ENCODE measurements around the gene SLC16A3.

Gene SLC16A3

DNA sequence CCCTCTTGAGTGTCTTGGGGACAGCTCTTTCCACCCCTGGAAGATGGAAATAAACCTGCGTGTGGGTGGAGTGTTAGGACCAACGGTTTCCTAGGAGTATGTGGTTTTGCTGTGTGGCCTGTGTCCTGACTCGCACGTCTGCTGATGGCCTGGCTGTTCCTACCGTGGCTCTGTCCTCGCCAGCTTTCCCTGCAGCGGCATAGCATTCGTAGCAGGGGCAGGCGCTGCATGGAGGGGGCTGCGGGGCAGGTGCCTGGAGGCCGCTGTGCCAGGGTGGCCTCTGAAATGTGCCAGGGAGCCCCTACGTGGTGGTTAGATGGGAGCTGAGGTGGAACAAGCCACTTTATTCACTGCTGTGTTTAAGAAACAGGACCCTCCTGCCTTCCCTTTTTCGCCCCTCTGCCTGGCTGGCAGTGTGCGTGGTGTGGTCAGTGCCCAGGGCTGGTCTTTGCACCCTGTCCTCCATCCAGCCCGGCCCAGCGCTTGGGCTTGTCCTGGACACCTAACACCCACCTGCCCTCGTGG lies 10.6 kb downstream of the SLC16A3 start:
- peak; percentile 47 to 56 for DNase-seq (ENCODE audit: low read depth in 1 of 2, low spot score in 1 of 2)
- TF ChIP-seq POLR2AphosphoS5 (IDR thresholded peaks at IDR 0.05; ENCODE audit: low read depth) (peak; percentile 6; the same call in 1 of the 2 replicates), SPI1 (IDR thresholded peaks at IDR 0.05; ENCODE audit: borderline replicate concordance, low read depth) (peak; percentile 13; the same call in 1 of the 2 replicates)
- TF ChIP-seq, protein P1, sequence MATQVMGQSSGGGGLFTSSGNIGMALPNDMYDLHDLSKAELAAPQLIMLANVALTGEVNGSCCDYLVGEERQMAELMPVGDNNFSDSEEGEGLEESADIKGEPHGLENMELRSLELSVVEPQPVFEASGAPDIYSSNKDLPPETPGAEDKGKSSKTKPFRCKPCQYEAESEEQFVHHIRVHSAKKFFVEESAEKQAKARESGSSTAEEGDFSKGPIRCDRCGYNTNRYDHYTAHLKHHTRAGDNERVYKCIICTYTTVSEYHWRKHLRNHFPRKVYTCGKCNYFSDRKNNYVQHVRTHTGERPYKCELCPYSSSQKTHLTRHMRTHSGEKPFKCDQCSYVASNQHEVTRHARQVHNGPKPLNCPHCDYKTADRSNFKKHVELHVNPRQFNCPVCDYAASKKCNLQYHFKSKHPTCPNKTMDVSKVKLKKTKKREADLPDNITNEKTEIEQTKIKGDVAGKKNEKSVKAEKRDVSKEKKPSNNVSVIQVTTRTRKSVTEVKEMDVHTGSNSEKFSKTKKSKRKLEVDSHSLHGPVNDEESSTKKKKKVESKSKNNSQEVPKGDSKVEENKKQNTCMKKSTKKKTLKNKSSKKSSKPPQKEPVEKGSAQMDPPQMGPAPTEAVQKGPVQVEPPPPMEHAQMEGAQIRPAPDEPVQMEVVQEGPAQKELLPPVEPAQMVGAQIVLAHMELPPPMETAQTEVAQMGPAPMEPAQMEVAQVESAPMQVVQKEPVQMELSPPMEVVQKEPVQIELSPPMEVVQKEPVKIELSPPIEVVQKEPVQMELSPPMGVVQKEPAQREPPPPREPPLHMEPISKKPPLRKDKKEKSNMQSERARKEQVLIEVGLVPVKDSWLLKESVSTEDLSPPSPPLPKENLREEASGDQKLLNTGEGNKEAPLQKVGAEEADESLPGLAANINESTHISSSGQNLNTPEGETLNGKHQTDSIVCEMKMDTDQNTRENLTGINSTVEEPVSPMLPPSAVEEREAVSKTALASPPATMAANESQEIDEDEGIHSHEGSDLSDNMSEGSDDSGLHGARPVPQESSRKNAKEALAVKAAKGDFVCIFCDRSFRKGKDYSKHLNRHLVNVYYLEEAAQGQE (IDR thresholded peaks at IDR 0.05; ENCODE audit: insufficient replicate concordance, low read depth): no peak
- TF ChIP-seq, protein P2, sequence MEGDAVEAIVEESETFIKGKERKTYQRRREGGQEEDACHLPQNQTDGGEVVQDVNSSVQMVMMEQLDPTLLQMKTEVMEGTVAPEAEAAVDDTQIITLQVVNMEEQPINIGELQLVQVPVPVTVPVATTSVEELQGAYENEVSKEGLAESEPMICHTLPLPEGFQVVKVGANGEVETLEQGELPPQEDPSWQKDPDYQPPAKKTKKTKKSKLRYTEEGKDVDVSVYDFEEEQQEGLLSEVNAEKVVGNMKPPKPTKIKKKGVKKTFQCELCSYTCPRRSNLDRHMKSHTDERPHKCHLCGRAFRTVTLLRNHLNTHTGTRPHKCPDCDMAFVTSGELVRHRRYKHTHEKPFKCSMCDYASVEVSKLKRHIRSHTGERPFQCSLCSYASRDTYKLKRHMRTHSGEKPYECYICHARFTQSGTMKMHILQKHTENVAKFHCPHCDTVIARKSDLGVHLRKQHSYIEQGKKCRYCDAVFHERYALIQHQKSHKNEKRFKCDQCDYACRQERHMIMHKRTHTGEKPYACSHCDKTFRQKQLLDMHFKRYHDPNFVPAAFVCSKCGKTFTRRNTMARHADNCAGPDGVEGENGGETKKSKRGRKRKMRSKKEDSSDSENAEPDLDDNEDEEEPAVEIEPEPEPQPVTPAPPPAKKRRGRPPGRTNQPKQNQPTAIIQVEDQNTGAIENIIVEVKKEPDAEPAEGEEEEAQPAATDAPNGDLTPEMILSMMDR (IDR thresholded peaks at IDR 0.05; ENCODE audit: insufficient read depth, low read length): no peak
- no peak overlapping the region; the same call in 1 of the 2 replicates for H3K4me3 ChIP-seq (replicated peaks; ENCODE audit: insufficient read depth, low read length)
- H3K27ac ChIP-seq (replicated peaks): peak overlapping the region; percentile 91
- H3K27me3 ChIP-seq (ENCODE audit: insufficient read depth, poor library complexity, severe bottlenecking): no peaks in the 10 kb centered on the region

DNA sequence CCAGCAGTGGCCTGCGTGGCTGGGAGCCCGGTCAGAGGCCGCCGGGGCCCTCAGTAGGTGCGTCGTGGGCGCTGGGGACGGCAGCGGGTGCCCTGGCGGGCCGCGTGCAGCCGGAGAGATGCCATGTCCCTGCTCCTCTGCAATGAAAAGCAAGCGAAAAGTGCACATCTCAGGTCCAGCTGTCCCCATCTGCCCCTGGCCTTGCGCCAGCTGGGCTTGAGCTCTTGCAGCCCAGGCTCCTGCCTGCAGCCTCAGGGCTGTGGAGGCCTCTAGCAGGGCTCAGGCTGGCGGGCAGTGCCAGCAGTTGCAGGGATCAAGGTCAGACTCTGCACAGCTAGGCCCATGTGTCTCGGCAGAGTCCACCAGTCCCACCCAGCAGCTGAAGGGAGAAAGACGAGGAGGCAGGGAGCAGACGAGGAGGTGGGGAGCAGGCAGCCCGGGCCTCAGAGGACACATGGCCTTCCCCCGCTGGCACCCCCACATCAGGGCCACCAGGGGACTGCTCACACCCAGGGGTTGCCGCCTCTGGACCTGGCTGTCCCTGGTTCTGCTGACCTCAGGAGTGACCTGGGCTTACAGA lies 11.2 kb downstream of the SLC16A3 start:
- no peak overlapping the region for H3K4me3 ChIP-seq (replicated peaks; ENCODE audit: insufficient read depth, low read length)
- peak; percentile 39; the same call in 1 of the 2 replicates for TF ChIP-seq POLR2AphosphoS5 (IDR thresholded peaks at IDR 0.05; ENCODE audit: low read depth)
- TF ChIP-seq, protein P1 (IDR thresholded peaks at IDR 0.05; ENCODE audit: insufficient replicate concordance, low read depth): no peak
- no peaks in the 10 kb centered on the region for H3K27me3 ChIP-seq (ENCODE audit: insufficient read depth, poor library complexity, severe bottlenecking)
- H3K27ac ChIP-seq (replicated peaks): peak overlapping the region; percentile 91
- DNase-seq (ENCODE audit: low read depth in 1 of 2, low spot score in 1 of 2): peak; percentile 49 to 57

DNA sequence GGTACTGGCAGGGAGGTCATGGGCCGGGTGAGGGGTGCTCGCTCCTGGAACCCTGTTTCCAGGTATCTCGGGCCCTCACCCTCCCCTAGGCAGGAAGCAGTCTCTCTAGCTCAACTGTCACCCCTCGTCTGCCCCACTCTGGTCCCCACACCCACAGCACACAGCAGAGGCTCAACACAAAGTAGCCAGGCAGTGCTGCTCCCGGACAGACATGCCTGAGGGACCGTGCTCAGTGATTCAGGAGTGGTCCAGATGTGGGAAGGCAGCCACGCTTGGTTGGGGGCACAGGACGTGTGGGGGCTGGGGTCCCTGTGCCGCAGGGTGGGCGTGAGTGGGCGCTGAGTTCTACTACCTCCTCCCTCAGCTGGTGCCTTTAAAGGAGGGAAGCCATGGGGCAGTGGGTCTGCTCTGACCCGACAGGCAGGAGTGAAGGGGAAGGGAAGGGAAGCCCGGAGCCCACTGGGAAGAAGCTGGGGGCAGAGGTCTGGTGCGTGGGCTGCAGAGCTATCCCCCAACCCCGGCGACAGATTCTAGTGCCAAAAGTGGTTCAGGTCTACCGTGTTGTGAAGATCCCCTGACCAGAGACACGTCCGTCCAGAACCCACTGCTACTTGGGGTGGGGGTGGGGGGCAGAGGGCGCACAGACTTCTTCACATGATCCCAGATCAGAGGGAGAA lies 11.8 kb downstream of the SLC16A3 start:
- TF ChIP-seq, protein P2 (IDR thresholded peaks at IDR 0.05; ENCODE audit: insufficient read depth, low read length): no peak
- TF ChIP-seq SPI1 (IDR thresholded peaks at IDR 0.05; ENCODE audit: borderline replicate concordance, low read depth) (no peak), POLR2AphosphoS5 (IDR thresholded peaks at IDR 0.05; ENCODE audit: low read depth) (no peak; the same call in none of the 2 replicates), GABPA (IDR thresholded peaks at IDR 0.05; ENCODE audit: low read depth) (no peak)
- TF ChIP-seq, protein P1 (IDR thresholded peaks at IDR 0.05; ENCODE audit: insufficient replicate concordance, low read depth): no peak
- peak; percentile 42 to 57 for DNase-seq (ENCODE audit: low read depth in 1 of 2, low spot score in 1 of 2)
- no peak overlapping the region for H3K4me3 ChIP-seq (replicated peaks; ENCODE audit: insufficient read depth, low read length)
- peak overlapping the region; percentile 91 for H3K27ac ChIP-seq (replicated peaks)
- H3K27me3 ChIP-seq (ENCODE audit: insufficient read depth, poor library complexity, severe bottlenecking): no peaks in the 10 kb centered on the region

All from HL-60 (cell line).